NT2/D1 (cell line): ENCODE measurements around the gene GDF10.

Experiments used
- SUZ12 ChIP-seq: IDR thresholded peaks from 2 replicates; pipeline ENCODE4 v1.6.1; 2011; ENCODE audit not compliant: insufficient read length, insufficient read depth; ENCODE audit errors: extremely low read depth
- YY1 ChIP-seq: IDR thresholded peaks from 2 replicates; pipeline ENCODE4 v1.6.1; 2011; ENCODE audit not compliant: insufficient read length, insufficient read depth
- ZNF274 ChIP-seq: IDR thresholded peaks from 2 replicates; pipeline ENCODE4 v1.6.1; 2011; ENCODE audit warnings: mild to moderate bottlenecking, low read depth, low read length

GRCh38 chr10:47325303-47326291 lies 25.6 kb downstream of the GDF10 start:
- TF ChIP-seq SUZ12 (no peak), YY1 (no peak), ZNF274 (no peak)
